Uterus (tissue), 4 donors: ENCODE measurements around the gene PDE4B. TPM values are rescaled to one million over a fixed set of nuclear protein-coding genes. Genes with fewer than 3 reads are reported as not detected.

ENCODE experiments used
- DNase-seq, 2 donors: peaks; one replicate each; pipeline ENCODE4 v3.0.0-alpha.2; 2019 to 2020
- H3K27ac ChIP-seq, 2 donors: fragments of 200-600 bp; sonication (generic); 1 replicate in 1 of 2; 2 replicates in 1 of 2; pipeline ENCODE4 v1.5.1; 2016 to 2018
- H3K27me3 ChIP-seq, 2 donors: fragments of 200-600 bp; sonication (generic); one replicate each; pipeline ENCODE4 v1.5.1; 2018 to 2019; ENCODE audit warnings: control low read depth in 1 of 2
- H3K36me3 ChIP-seq, 2 donors: fragments of 200-600 bp; sonication (generic); one replicate each; pipeline ENCODE4 v1.5.1; 2019; ENCODE audit warnings: control low read depth in 1 of 2
- H3K4me1 ChIP-seq, 2 donors: fragments of 200-600 bp; sonication (generic); one replicate each; pipeline ENCODE4 v1.5.1; 2018 to 2019; ENCODE audit warnings: control low read depth in 1 of 2
- H3K4me3 ChIP-seq, 2 donors: fragments of 200-600 bp; sonication (generic); 1 replicate in 1 of 2; 2 replicates in 1 of 2; pipeline ENCODE4 v1.5.1; 2018 to 2019; ENCODE audit warnings: mild to moderate bottlenecking in 1 of 2
- H3K9me3 ChIP-seq, 2 donors: fragments of 200-600 bp; sonication (generic); one replicate each; pipeline ENCODE4 v1.5.1; 2019; ENCODE audit warnings: control low read depth in 1 of 2
- POLR2A ChIP-seq, 2 donors: fragments of 450-650 bp; IDR thresholded peaks; one replicate each; pipeline ENCODE4 v1.6.1; 2016; ENCODE audit warnings: antibody characterized with exemption in 2 of 2, mild to moderate bottlenecking in 1 of 2, moderate library complexity in 1 of 2
- intact Hi-C: fragments of 100-400 bp; cut with DNase I; formaldehyde crosslinking; loops from one replicate; pipeline ENCODE4 v1.15.1; 2023; ENCODE audit warnings: low total_unique reads
- total RNA-seq, 4 donors: library from RNA; depleted of rRNA in 3 of 4; stranded (reverse); fragments of >200 nt in 3 of 4; gene quantifications; one replicate each; pipeline versions ENCODE4 v1.1.0 to v1.2.4, GENCODE V29; 2014 to 2023
- TF ChIP-seq, protein P1 (sequence below), 4 experiments: fragments of 200-600 bp in 2 of 4; fragments of 450-650 bp in 2 of 4; sonication (generic) in 2 of 4; IDR thresholded peaks; one replicate each; pipeline ENCODE4 v1.5.1; 2016 to 2019; ENCODE audit warnings: antibody characterized with exemption in 4 of 4, mild to moderate bottlenecking in 2 of 4, moderate library complexity in 1 of 4
- donor health status: DM: yes; HTN: yes; CAD: no.

PDE4B gene
- total RNA-seq, 4 donors from 2014 or later: 6.9 to 22.9 (median 17.8) TPM

DNA sequence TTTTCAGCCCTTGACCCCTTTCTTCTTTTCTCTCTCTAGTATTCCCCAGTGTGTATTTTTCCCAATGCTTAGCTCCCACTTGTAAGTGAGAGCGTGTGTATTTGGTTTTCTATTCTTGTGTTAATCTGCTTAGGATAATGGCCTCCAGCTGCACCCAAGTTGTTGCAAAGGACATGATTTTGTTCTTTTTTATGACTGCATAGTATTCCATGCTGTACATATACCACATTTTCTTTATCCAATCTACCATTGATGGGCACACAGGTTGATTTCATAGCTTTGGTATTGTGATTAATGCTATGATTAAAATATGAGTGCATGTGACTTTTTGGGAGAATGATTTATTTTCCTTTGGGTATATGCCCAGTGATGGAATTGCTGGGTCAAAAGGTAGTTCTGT lies 104.8 kb downstream of the PDE4B start:
- no peak overlapping the region for H3K27ac ChIP-seq
- no peak overlapping the region for H3K4me3 ChIP-seq
- H3K9me3 ChIP-seq: no peaks in the 10 kb centered on the region
- no peaks in the 10 kb centered on the region for H3K27me3 ChIP-seq
- intact Hi-C loops: no loop called here
- no peaks in the 10 kb centered on the region for H3K36me3 ChIP-seq
- TF ChIP-seq, protein P1, sequence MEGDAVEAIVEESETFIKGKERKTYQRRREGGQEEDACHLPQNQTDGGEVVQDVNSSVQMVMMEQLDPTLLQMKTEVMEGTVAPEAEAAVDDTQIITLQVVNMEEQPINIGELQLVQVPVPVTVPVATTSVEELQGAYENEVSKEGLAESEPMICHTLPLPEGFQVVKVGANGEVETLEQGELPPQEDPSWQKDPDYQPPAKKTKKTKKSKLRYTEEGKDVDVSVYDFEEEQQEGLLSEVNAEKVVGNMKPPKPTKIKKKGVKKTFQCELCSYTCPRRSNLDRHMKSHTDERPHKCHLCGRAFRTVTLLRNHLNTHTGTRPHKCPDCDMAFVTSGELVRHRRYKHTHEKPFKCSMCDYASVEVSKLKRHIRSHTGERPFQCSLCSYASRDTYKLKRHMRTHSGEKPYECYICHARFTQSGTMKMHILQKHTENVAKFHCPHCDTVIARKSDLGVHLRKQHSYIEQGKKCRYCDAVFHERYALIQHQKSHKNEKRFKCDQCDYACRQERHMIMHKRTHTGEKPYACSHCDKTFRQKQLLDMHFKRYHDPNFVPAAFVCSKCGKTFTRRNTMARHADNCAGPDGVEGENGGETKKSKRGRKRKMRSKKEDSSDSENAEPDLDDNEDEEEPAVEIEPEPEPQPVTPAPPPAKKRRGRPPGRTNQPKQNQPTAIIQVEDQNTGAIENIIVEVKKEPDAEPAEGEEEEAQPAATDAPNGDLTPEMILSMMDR (IDR thresholded peaks at IDR 0.05): no peak
- H3K4me1 ChIP-seq: no peaks in the 10 kb centered on the region
- no peak for DNase-seq

DNA sequence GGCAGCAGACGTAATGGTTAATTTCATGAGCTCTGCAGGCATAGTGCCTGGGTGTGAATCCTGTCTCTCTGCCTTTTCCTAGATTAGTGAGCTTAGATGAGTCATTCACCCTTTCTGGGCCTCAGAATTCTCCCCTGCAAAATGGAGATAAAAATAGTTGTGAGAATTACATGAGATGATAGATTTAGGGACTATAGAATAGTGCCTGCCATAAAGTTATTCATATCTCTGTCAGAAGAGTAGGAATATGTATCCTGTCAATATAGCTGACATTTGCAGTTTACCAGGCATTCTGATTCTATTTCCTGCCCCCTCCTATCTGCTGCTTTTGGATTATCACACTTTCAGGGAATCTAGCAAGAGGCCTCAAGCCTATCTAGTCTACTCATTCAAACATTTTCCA lies 112.0 kb downstream of the PDE4B start:
- no peaks in the 10 kb centered on the region for H3K36me3 ChIP-seq
- TF ChIP-seq, protein P1 (IDR thresholded peaks at IDR 0.05): no peak
- TF ChIP-seq POLR2A (IDR thresholded peaks at IDR 0.05): no peak
- no peaks in the 10 kb centered on the region for H3K9me3 ChIP-seq
- H3K4me1 ChIP-seq: no peaks in the 10 kb centered on the region
- intact Hi-C loops: no loop called here
- H3K27ac ChIP-seq: no peak overlapping the region
- no peak overlapping the region for H3K4me3 ChIP-seq
- no peaks in the 10 kb centered on the region for H3K27me3 ChIP-seq
- no peak for DNase-seq

DNA sequence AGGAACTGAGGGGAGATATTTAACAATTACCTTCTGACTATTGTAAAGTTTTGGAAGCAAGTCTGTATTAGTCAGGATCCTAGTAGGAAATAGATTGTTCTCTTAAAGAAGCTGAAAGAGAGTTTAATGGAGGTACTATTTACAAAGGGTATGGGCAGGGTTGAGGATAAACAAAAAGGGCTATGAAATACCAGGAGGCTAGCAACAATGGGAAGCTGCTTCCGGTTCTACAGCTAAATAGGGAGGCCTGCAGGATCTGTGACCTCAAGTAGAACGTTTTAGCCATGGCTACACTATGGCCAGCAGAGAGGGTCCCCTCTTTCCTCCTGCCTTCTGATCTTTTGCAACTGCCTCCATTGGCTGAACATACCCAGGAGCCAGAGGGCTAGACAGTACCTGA lies 117.7 kb downstream of the PDE4B start:
- TF ChIP-seq, protein P1 (IDR thresholded peaks at IDR 0.05): no peak
- no peak for TF ChIP-seq POLR2A (IDR thresholded peaks at IDR 0.05)
- no peak overlapping the region for H3K27ac ChIP-seq
- DNase-seq: no peak
- intact Hi-C loops: no loop called here
- H3K9me3 ChIP-seq: no peaks in the 10 kb centered on the region
- H3K27me3 ChIP-seq: no peaks in the 10 kb centered on the region
- H3K4me1 ChIP-seq: no peaks in the 10 kb centered on the region
- H3K36me3 ChIP-seq: no peaks in the 10 kb centered on the region
- H3K4me3 ChIP-seq: no peak overlapping the region

DNA sequence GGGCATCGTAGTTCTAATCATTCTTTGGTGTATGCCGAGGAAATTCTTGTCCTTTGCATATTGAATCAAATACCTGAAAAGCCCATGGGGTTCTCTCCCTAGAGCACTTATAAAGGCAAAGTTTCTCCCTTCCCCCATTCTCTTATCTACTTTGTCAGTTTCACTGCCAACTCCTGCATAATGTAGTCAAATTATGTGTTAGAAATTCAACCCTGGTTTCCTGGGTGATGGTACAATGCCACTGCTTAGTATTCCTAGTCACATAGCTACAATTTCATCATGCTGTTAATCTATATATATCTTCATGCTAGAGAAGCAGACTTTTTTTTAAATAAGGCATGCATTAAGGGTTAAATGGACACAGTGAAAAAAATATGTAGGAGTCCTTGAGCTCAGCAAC lies 119.0 kb downstream of the PDE4B start:
- H3K36me3 ChIP-seq: no peaks in the 10 kb centered on the region
- H3K4me1 ChIP-seq: no peaks in the 10 kb centered on the region
- intact Hi-C loops: no loop called here
- H3K27me3 ChIP-seq: no peaks in the 10 kb centered on the region
- TF ChIP-seq, protein P1 (IDR thresholded peaks at IDR 0.05): no peak
- TF ChIP-seq POLR2A (IDR thresholded peaks at IDR 0.05): no peak
- no peak for DNase-seq
- no peak overlapping the region for H3K27ac ChIP-seq
- H3K9me3 ChIP-seq: no peaks in the 10 kb centered on the region
- no peak overlapping the region for H3K4me3 ChIP-seq

DNA sequence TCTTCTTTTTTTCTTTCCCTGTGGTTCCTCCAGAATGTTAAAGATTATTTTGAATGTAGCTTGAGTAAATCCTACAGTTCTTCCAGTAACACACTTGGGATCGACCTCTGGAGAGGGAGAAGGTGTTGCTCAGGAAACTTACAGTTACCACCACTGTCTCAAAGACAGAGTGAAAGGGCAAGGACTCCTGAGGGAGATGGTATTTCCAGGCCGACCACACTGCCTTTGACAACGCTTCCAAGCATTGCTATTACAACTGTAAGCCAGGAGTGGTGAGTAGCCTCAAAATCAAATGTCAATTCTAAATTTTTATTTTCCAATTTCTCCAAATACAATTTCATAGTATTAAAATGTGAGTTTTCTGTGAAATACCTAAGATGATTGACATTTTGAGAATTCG lies 125.9 kb downstream of the PDE4B start:
- no peak for TF ChIP-seq POLR2A (IDR thresholded peaks at IDR 0.05)
- TF ChIP-seq, protein P1 (IDR thresholded peaks at IDR 0.05): no peak
- Histone ChIP-seq H3K9me3 (no peaks in the 10 kb centered on the region), H3K4me3 (no peak overlapping the region), H3K27ac (no peak overlapping the region), H3K27me3 (no peaks in the 10 kb centered on the region), H3K4me1 (no peaks in the 10 kb centered on the region), H3K36me3 (no peaks in the 10 kb centered on the region)
- DNase-seq: no peak
- intact Hi-C loops: no loop called here
